Thyroid gland (tissue), 4 donors: ENCODE data around the gene HOXA7. TPM values are rescaled to one million over a fixed set of nuclear protein-coding genes. Genes with fewer than 3 reads are reported as not detected.

Experiments
- DNase-seq, 2 donors: peaks; one replicate each; pipeline ENCODE4 v3.0.0-alpha.2; 2019
- H3K27ac ChIP-seq, 3 donors: fragments of 200-600 bp; sonication (generic); 1 replicate in 2 of 3; 2 replicates in 1 of 3; pipeline ENCODE4 v1.5.1; 2016 to 2019; ENCODE audit warnings: mild to moderate bottlenecking in 1 of 3, moderate library complexity in 1 of 3
- H3K27me3 ChIP-seq: fragments of 200-600 bp; sonication (generic); one replicate; pipeline ENCODE4 v1.5.1; 2019
- H3K36me3 ChIP-seq, 2 donors: fragments of 200-600 bp; sonication (generic); one replicate each; pipeline ENCODE4 v1.5.1; 2016 to 2019
- H3K4me1 ChIP-seq, 2 donors: fragments of 200-600 bp; sonication (generic); one replicate each; pipeline ENCODE4 v1.5.1; 2017 to 2019
- H3K4me3 ChIP-seq, 3 donors: fragments of 200-600 bp; sonication (generic); replicated peaks in 1 of 3; 1 replicate in 2 of 3; 2 replicates in 1 of 3; pipeline ENCODE4 v1.5.1; 2016; ENCODE audit warnings: mild to moderate bottlenecking in 1 of 3
- H3K9me3 ChIP-seq: fragments of 200-600 bp; sonication (generic); one replicate; pipeline ENCODE4 v1.5.1; 2017
- CTCF ChIP-seq, 6 experiments: fragments of 200-600 bp in 3 of 6; fragments of 450-650 bp in 3 of 6; sonication (generic) in 3 of 6; IDR thresholded peaks; one replicate each; pipeline ENCODE4 v1.5.1; 2016 to 2019; ENCODE audit warnings: antibody characterized with exemption in 6 of 6, mild to moderate bottlenecking in 2 of 6, inconsistent platforms in 1 of 6, moderate library complexity in 1 of 6
- POLR2A ChIP-seq, 2 donors: fragments of 450-650 bp; IDR thresholded peaks; one replicate each; pipeline ENCODE4 v1.6.1; 2017; ENCODE audit warnings: antibody characterized with exemption in 2 of 2, mild to moderate bottlenecking in 2 of 2, moderate library complexity in 1 of 2
- WGBS, 2 donors: methylation state at CpG; one replicate each; pipeline ENCODE4 v1.1.5; 2017; 5-methylcytosine and 5-hydroxymethylcytosine counted together
- intact Hi-C: fragments of 100-400 bp; cut with DNase I; formaldehyde crosslinking; loops from one replicate; pipeline ENCODE4 v1.15.1; 2023
- total RNA-seq, 4 donors: library from RNA; depleted of rRNA; stranded (reverse); fragments of >200 nt; gene quantifications; one replicate each; pipeline ENCODE4 v1.2.3, GENCODE V29; 2016

HOXA7 gene
- 1 to 10 TPM in 1 of 4 donors, under 1 TPM in 3; 0.34 to 2.1 (median 0.74) TPM for total RNA-seq

GRCh38 chr7:27156508-27156898 is at the start of gene HOXA7:
Gene HOXA7, minus strand, starts transcription at chr7:27156675. Its CDS starts 130 bp downstream, at chr7:27156545.
- H3K27me3 ChIP-seq = peaks cover 77% of the 10 kb centered on the region
- H3K4me1 ChIP-seq = peaks cover 18 to 32% of the 10 kb centered on the region in 2 donors
- no peak within 1 kb of the TSS for H3K4me3 ChIP-seq
- 5 to 6% methylated on average over 17 to 25 of the region's 33 CpGs for WGBS, 2 donors
- intact Hi-C loops = no loop called here
- TF ChIP-seq POLR2A (IDR thresholded peaks at IDR 0.05) (no peak), CTCF (IDR thresholded peaks at IDR 0.05) (no peak)
- no peak for DNase-seq
- H3K36me3 ChIP-seq = no peaks in the 10 kb centered on the region
- no peaks in the 10 kb centered on the region for H3K9me3 ChIP-seq
- H3K27ac ChIP-seq = no peak within 1 kb of the TSS

- Histone ChIP-seq H3K4me3 (peak overlapping the region in 1 of 3 donors; percentile 6), H3K36me3 (no peaks in the 10 kb centered on the region), H3K4me1 (peaks cover 7 to 26% of the 10 kb centered on the region in 2 donors), H3K27ac (no peak overlapping the region), H3K27me3 (peaks cover 63% of the 10 kb centered on the region), H3K9me3 (no peaks in the 10 kb centered on the region)
- no peak for DNase-seq
- WGBS, 2 donors = 9 to 10% methylated on average over 35 to 42 of the region's 52 CpGs
- TF ChIP-seq POLR2A (IDR thresholded peaks at IDR 0.05) (no peak), CTCF (IDR thresholded peaks at IDR 0.05) (no peak)
- intact Hi-C loops = loop anchor here (10.0 kb wide), 1 partner anchor 719 kb away; no protein-coding TSS in a partner anchor
These were observed 49.1 kb upstream of the HOXA7 start for GRCh38 chr7:27205325-27206280.

GRCh38 chr7:27204851-27205322 is 48.4 kb upstream of the HOXA7 start:
- Histone ChIP-seq H3K36me3 (no peaks in the 10 kb centered on the region), H3K9me3 (no peaks in the 10 kb centered on the region), H3K27ac (no peak overlapping the region), H3K4me1 (peaks cover 5 to 27% of the 10 kb centered on the region in 2 donors), H3K4me3 (peak overlapping the region in 1 of 3 donors; percentile 6), H3K27me3 (peaks cover 61% of the 10 kb centered on the region)
- 5 to 7% methylated on average over 21 to 23 of the region's 41 CpGs for WGBS, 2 donors
- intact Hi-C loops = loop anchor here (10.0 kb wide), 1 partner anchor 720 kb away; no protein-coding TSS in a partner anchor
- no peak for DNase-seq
- TF ChIP-seq POLR2A (IDR thresholded peaks at IDR 0.05) (no peak), CTCF (IDR thresholded peaks at IDR 0.05) (no peak)

DNA sequence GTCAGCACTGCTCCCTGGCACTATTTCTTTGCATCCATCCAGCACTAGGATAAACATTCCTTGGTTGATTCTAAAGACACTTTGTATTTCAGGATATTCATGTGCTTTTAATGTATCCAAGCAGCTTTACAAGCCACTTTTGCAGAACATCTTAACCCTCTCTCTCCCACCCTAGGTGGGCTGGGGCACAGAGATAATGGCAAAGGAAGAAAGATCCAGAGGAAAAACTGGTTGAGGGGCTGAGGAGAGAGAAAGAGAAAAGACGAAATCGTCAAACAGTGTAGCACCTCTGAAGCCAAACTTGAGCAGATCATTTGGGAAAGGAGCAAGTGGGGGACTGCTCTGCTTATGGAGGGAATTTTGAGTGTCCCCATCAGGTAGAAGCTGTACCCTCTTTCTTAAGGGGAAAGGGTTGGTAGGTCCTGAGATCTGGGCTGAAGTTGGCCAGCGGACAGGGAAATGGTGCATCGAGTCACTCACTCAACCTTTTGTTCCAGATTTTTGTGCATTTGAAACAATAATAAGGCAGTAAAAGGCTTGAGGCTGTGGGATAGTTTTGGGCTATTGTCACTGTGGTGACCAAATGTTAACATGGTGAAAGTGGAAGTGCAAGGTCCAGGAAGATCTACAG is 47.6 kb upstream of the HOXA7 start:
- intact Hi-C loops = loop anchor here (10.0 kb wide), 1 partner anchor 721 kb away; no protein-coding TSS in a partner anchor

More for the DNA sequence above, 47.6 kb upstream of the HOXA7 start:
- H3K36me3 ChIP-seq = no peaks in the 10 kb centered on the region
- no peak for DNase-seq
- no peak overlapping the region for H3K4me3 ChIP-seq
- peaks cover 6 to 30% of the 10 kb centered on the region in 2 donors for H3K4me1 ChIP-seq
- H3K9me3 ChIP-seq = no peaks in the 10 kb centered on the region
- no peak overlapping the region for H3K27ac ChIP-seq
- TF ChIP-seq CTCF (IDR thresholded peaks at IDR 0.05) = no peak
- TF ChIP-seq POLR2A (IDR thresholded peaks at IDR 0.05) = no peak
- WGBS, 2 donors = 19 to 22% methylated on average over 4 of the region's 4 CpGs
- peaks cover 63% of the 10 kb centered on the region for H3K27me3 ChIP-seq
